ENCODE data around the gene DNAH8. TPM values are rescaled to one million over a fixed set of nuclear protein-coding genes. Genes with fewer than 3 reads are reported as not detected.

Gene DNAH8
- total RNA-seq, 1 donor, result under 0.01 TPM

DNA sequence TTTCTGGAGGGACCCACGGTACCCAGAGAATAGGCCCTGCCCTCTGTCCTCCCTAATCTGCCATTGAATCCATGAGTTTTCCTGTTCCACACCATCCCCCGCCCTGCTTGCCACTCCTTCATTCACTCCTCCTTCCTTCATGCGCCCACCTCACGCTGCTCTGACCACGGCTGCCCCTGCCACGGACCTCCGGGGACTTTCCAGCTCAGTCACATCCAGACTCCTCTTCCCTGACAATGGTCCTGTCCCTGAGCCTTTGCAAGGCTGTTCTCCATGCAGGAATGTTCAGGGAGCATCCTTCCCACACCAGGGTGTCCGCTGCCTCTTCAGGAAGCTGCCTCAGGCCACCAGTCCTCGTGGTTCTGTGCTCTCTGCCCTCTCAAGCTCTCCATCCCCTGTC, 359.4 kb downstream of the DNAH8 start:
- DNase-seq (ENCODE audit: low read depth), result no peak
- TF ChIP-seq, protein P1, sequence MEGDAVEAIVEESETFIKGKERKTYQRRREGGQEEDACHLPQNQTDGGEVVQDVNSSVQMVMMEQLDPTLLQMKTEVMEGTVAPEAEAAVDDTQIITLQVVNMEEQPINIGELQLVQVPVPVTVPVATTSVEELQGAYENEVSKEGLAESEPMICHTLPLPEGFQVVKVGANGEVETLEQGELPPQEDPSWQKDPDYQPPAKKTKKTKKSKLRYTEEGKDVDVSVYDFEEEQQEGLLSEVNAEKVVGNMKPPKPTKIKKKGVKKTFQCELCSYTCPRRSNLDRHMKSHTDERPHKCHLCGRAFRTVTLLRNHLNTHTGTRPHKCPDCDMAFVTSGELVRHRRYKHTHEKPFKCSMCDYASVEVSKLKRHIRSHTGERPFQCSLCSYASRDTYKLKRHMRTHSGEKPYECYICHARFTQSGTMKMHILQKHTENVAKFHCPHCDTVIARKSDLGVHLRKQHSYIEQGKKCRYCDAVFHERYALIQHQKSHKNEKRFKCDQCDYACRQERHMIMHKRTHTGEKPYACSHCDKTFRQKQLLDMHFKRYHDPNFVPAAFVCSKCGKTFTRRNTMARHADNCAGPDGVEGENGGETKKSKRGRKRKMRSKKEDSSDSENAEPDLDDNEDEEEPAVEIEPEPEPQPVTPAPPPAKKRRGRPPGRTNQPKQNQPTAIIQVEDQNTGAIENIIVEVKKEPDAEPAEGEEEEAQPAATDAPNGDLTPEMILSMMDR (IDR thresholded peaks at IDR 0.05; ENCODE audit: insufficient read depth, low read depth, low read length), result no peak
- no peak overlapping the region for H3K4me3 ChIP-seq (ENCODE audit: low read depth, low read length)

DNA sequence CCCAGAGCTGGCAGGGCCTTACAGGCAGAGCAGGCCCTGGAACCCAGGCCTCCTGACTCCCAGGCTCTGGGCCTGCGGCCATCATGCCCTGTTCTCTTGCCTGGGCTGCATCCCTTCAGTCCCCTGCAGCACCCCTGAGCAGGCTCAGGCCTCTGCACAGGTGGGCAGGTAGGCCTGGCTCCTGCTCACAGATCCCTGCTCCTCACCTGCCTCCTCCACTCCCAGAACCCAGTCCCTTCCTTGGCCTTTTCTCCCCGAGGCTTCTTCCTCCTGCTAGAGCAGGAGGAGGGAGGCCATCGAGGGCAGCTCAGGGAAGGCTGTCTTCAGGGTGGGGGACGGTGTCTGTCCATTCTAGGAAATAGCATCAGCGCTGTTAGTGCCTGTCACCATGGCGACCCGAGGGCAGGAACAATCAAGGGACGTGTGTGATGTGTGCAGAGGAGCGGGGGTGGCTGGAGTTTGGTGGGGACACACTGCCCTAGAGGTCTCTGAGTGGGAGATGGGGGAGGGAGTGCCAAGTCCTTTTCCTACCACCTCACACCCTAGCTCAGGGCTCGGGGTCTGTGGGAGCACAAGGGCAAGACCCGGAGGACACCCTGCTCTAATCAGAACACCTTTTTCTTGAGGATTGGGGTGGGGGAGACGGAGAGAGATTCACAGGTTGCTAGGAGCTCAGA, 360.0 kb downstream of the DNAH8 start:
- no peak overlapping the region for H3K4me3 ChIP-seq (ENCODE audit: low read depth, low read length)
- no peak for DNase-seq (ENCODE audit: low read depth)
- TF ChIP-seq, protein P1 (IDR thresholded peaks at IDR 0.05; ENCODE audit: insufficient read depth, low read depth, low read length), result no peak

DNA sequence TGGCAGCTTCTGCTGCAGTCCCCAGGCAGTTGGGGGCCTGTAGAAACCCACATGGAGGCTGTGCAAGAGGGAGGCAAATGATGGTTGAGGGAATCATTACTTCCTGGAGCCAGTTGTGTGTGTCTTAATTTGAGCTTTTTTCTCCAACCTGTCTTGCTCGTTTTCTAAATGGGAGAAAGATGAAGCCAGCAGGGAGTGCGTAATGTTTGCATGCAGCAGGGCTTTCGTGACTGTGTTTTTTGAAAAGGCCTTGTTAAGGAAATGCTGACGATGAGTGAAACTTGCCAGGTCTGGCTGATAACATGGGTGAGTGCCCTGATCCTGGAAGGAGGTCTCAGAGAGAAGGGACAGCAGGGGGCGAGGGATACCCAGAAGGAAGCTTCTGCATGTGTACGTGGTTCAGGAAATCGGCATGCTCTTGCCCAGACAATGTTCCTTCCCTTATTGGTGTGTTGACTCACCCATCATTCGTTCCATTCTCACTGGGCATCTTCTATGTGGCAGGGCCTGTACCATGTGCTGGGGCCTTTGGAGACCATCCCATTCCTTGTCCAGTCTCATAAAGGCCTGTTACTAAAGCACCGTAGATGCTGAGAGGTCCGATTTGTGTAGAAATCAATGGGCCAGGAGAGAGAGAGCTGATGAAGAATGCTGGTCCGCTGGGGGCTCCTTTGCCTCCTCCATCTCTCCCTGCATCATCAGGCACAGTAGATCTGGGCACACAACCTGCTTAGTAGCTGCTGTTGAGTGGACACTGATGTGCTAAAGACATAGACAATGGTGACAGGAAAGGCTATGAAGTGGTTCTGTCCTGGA, 360.9 kb downstream of the DNAH8 start:
- DNase-seq (ENCODE audit: low read depth), result no peak

DNA sequence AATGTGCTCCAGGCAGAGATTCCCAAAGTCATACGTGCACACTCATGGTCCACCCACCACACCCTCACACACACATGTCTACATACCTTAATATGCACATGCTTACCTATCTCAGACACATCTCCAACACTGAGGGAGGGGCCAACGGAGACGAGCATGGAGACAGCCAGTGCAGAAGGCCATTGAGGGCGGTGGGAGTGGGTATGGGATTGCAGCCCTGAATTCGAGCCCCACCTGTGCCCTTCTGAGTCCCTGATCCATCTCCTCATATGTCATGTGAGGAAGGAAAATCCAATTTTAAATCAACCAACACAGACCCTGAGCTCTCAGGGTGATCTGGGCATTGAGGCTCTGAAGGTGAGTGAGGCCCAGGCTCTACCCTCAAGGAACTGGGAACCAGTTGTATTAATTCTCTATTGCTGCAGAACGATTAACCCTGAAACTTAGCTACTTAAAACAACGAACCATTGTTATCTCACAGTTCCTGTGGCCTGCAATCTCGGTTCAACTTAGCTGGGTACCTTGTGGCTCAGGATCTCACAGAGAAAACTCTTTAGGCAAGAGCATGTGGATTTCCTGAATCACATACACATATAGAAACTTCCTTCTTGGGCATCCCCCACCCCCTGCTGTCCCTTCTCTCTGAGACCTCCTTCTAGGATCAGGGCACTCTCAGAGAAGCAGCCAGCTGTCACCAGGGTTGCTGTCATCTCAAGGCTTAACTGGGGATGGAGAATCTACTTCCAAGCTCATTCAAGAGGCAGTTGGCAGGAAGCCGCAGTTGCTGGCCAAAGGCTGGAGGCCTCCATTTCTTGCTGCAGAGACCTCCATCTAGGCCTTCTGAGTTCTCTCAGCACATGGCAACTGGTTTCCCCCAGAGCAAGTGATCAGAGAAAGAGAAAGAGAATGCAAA, 361.8 kb downstream of the DNAH8 start:
- no peak overlapping the region for H3K4me3 ChIP-seq (ENCODE audit: low read depth, low read length)
- DNase-seq (ENCODE audit: low read depth), result no peak
- TF ChIP-seq, protein P1 (IDR thresholded peaks at IDR 0.05; ENCODE audit: insufficient read depth, low read depth, low read length), result no peak

More for the DNA sequence above, 360.9 kb downstream of the DNAH8 start:
- TF ChIP-seq, protein P1 (IDR thresholded peaks at IDR 0.05; ENCODE audit: insufficient read depth, low read depth, low read length), result no peak
- H3K4me3 ChIP-seq (ENCODE audit: low read depth, low read length), result no peak overlapping the region

DNA sequence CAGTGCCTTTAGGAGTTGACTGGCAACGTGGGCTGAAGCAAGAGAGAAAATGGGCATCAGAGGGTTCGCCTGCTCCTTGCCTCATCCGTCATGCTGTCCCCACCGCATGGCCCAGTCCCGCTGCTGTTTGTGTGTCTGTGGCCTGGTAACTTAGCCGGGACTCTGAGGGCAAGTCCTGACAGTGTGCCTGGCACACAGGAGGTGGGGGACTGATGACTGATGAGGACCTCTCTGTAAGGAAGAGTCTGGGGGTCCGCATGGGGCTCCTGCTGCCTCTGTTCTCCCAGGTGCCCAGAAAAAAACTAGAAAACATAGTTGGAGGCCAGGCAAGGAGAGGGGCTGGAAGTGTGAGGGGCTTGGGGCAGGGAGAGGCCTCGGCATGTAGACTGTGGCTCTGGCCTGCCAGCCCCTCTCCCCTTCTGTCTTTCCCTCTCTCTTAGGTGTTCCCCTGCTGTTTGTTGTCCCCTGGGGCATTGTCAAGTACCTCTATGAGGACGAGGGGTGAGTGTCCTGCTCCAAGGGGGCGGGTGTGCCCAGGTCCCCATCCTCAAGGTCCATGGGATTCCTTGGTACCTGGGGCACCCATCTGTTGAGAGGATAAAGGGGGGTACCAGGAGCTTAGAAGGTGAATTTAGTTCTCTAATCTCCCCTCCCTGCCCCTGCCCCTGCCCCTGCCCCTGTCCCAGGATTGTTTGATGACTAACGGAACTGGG, 362.9 kb downstream of the DNAH8 start:
- TF ChIP-seq, protein P1 (IDR thresholded peaks at IDR 0.05; ENCODE audit: insufficient read depth, low read depth, low read length), result no peak
- H3K4me3 ChIP-seq (ENCODE audit: low read depth, low read length), result no peak overlapping the region
- DNase-seq (ENCODE audit: low read depth), result no peak

DNA sequence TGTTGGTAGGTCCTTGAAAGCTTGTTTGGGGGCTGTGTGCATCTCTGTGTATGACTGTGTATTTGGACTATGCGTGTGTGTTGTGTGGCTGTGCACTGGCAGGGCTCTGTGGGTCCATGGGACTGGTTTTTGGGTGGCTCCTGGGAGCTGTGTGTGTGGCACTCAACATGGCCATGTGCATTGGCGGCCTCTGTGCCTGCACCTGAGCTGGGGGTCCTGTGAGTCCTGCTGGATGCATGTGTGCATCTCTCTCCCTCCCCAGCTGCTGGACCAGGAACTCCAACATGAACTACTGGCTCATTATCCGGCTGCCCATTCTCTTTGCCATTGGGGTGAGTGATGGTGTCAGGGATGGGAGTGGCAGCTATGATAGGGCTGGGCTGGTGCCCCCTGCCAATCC, 363.6 kb downstream of the DNAH8 start:
- TF ChIP-seq, protein P1 (IDR thresholded peaks at IDR 0.05; ENCODE audit: insufficient read depth, low read depth, low read length), result no peak
- H3K4me3 ChIP-seq (ENCODE audit: low read depth, low read length), result no peak overlapping the region
- no peak for DNase-seq (ENCODE audit: low read depth)
